Liver (tissue), 3 donors: ENCODE measurements around the gene CTNNA2.

Source experiments
- CTCF ChIP-seq: fragments of 150-350 bp; IDR thresholded peaks from 2 replicates; pipeline ENCODE4 v1.5.1; 2017; ENCODE audit warnings: improper control_type of control experiment, low read depth, low read length; ENCODE audit not compliant: missing input control
- JUND ChIP-seq, 2 donors: IDR thresholded peaks; 2 replicates each; pipeline ENCODE4 v1.6.1; 2016; ENCODE audit warnings: antibody characterized with exemption in 2 of 2
- MAX ChIP-seq: IDR thresholded peaks from 2 replicates; pipeline ENCODE4 v1.6.1; 2016; ENCODE audit warnings: antibody characterized with exemption
- RAD21 ChIP-seq, 2 donors: IDR thresholded peaks; 2 replicates each; pipeline ENCODE4 v1.6.1; 2016; ENCODE audit warnings: antibody characterized with exemption in 2 of 2, mild to moderate bottlenecking in 2 of 2
- donor health status: healthy.
- donor health status: healthy.

- TF ChIP-seq CTCF = no peak
- TF ChIP-seq JUND (IDR thresholded peaks at IDR 0.05) = no peak
- TF ChIP-seq MAX = no peak
- TF ChIP-seq RAD21 (IDR thresholded peaks at IDR 0.05) = no peak
Measured at GRCh38 chr2:80496346-80496745, 983.5 kb downstream of the CTNNA2 start.
